Head of caudate nucleus (tissue), 42 donors: Measurements from ENCODE around the gene JPH3.
A peak's percentile ranks its signal among the peaks of the same experiment; 100 is the strongest.

Experiments used
- DNase-seq, 42 donors: peaks; one replicate each; pipeline versions ENCODE4 v3.0.0 to v3.0.0-alpha.2; 2020 to 2021; ENCODE audit warnings: mixed read lengths in 7 of 42
- intact Hi-C: fragments of 100-400 bp; cut with DNase I; formaldehyde crosslinking; loops from one replicate; pipeline ENCODE4 v1.15.0; 2022

Gene JPH3

GRCh38 chr16:87592018-87592712 is 10.1 kb upstream of the JPH3 start:
- intact Hi-C loops: no loop called here
- DNase-seq: no peak

GRCh38 chr16:87593710-87594258 is 8.5 kb upstream of the JPH3 start:
- DNase-seq: no peak

GRCh38 chr16:87595712-87596111 is 6.6 kb upstream of the JPH3 start:
- intact Hi-C loops: no loop called here
- DNase-seq: no peak

More at GRCh38 chr16:87593710-87594258, 8.5 kb upstream of the JPH3 start:
- intact Hi-C loops: no loop called here

GRCh38 chr16:87597324-87597830 is 4.9 kb upstream of the JPH3 start:
- DNase-seq: no peak
- intact Hi-C loops: no loop called here

- intact Hi-C loops: no loop called here
- no peak for DNase-seq
Observed at GRCh38 chr16:87598431-87598830, 3.9 kb upstream of the JPH3 start.

GRCh38 chr16:87600246-87600645 is 2.1 kb upstream of the JPH3 start:
- no peak for DNase-seq
- intact Hi-C loops: no loop called here

- intact Hi-C loops: no loop called here
- DNase-seq: peak in 1 of 42 donors; percentile 18
Observed at GRCh38 chr16:87601401-87601981, 817 bp upstream of the JPH3 start.

GRCh38 chr16:87602821-87603683 is 744 bp downstream of the JPH3 start:
- DNase-seq: peak in 7 of 42 donors; percentile 14 to 46 (median 26)
- intact Hi-C loops: no loop called here

GRCh38 chr16:87603684-87604633 is 1.7 kb downstream of the JPH3 start:
- intact Hi-C loops: no loop called here
- peak in 21 of 42 donors; percentile 19 to 55 (median 38) for DNase-seq

- intact Hi-C loops: no loop called here
- DNase-seq: peak in 17 of 42 donors; percentile 15 to 62 (median 41)
Observed at GRCh38 chr16:87604634-87605111, 2.4 kb downstream of the JPH3 start.

- intact Hi-C loops: no loop called here
- DNase-seq: peak; percentile 31 to 88 (median 72)
Observed at GRCh38 chr16:87607223-87607622, 4.9 kb downstream of the JPH3 start.

- intact Hi-C loops: no loop called here
- DNase-seq: peak in 3 of 42 donors; percentile 20 to 40 (median 29)
Observed at GRCh38 chr16:87607871-87608270, 5.6 kb downstream of the JPH3 start.

GRCh38 chr16:87608400-87608985 is 6.2 kb downstream of the JPH3 start:
- DNase-seq: peak in 5 of 42 donors; percentile 20 to 56 (median 43)
- intact Hi-C loops: no loop called here

GRCh38 chr16:87610026-87610425 is 7.7 kb downstream of the JPH3 start:
- intact Hi-C loops: no loop called here
- no peak for DNase-seq

- DNase-seq: no peak
- intact Hi-C loops: no loop called here
Observed at GRCh38 chr16:87611456-87611855, 9.1 kb downstream of the JPH3 start.

GRCh38 chr16:87613961-87614360 is 11.7 kb downstream of the JPH3 start:
- intact Hi-C loops: no loop called here
- no peak for DNase-seq

- intact Hi-C loops: no loop called here
- no peak for DNase-seq
Observed at GRCh38 chr16:87615621-87616041, 13.3 kb downstream of the JPH3 start.

GRCh38 chr16:87616556-87616955 is 14.2 kb downstream of the JPH3 start:
- DNase-seq: no peak
- intact Hi-C loops: no loop called here
